Hepatic stellate cell (primary cell): ENCODE measurements around the gene PAN3.

Experiments used
- DNase-seq: peaks from one replicate; pipeline ENCODE4 v3.0.0; 2011; ENCODE audit warnings: low spot score

The PAN3 gene

GRCh38 chr13:28301839-28302238 is 163.5 kb downstream of the PAN3 start:
- no peak for DNase-seq

DNA sequence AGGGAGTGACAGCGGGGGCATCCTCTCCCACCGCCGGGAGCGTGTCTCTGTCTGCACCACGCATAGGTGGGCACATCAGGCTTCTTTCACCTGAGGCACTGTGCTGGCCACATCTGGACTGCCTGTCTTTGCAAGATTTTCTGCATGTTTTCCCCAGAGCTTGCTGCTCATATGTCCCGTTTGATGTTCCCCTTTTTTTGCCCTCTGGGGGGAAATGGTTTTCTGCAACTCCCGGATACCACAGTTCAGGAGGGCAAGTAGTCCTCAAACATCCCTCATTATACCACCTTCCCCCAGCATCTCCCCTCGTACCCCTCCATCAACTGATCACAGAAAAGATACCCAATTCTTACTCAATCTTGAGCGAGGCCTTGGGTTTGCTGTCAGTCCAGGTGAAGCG is 168.0 kb downstream of the PAN3 start:
- DNase-seq = no peak

DNA sequence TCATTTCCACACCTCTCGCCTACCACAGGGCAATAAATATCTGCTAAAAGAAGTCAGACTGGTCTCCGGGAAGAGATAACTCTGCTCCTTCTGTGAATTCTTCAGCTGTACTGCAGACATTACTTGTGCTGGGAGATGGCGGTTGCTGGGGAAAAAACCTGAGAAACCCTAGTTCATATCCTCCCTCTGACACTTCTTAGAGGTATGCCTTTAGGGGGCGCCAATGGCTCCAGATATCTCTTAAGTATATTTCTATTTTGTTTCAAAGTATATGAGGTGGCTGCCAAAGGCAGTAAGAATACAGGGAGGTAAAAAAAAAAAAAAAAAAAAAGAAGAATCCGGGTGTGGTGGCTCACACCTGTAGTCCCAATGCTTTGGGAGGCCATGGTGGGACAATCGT is 175.2 kb downstream of the PAN3 start:
- peak; percentile 30 for DNase-seq

DNA sequence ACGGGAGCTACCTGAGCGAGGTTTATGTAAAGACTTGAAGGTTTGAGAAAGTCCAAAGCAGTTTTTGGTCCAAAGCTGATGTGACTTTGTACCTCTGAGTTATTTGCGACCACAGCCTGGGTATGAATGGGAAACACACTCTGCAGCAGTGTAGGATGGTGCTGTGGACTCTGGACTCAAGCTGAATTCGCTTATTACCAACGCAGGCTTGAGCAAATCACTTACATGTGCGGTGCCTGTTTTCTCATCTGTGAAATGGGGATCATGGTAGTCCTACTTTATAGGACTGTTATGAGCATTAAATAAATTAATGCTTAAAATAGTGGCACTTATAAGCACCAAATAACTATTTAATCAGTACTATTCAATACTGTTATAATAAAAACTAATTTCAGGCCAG is 176.5 kb downstream of the PAN3 start:
- DNase-seq = no peak

GRCh38 chr13:28316129-28316528 is 177.8 kb downstream of the PAN3 start:
- DNase-seq = no peak

GRCh38 chr13:28316836-28317235 is 178.5 kb downstream of the PAN3 start:
- no peak for DNase-seq

- no peak for DNase-seq
Observed at GRCh38 chr13:28318496-28318895, 180.2 kb downstream of the PAN3 start.

DNA sequence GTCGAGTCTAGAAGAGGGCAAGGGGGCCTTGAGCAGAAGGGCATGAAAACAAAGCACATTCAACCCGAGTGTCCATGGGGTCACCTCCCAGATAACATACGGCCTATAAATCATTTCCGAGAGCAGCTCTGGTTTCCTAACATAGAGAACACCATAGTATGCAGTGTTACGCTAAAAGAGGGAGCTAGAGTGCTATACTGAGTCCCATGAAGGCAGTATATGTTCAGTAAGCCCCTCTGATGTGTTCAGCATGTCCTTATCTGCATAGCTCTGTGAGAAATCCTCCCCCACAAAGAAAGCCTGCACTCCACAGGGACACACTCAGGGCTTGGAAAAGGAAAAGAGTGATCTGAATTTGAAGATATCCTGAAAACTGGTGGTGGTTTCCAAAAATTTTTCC is 181.2 kb downstream of the PAN3 start:
- no peak for DNase-seq

DNA sequence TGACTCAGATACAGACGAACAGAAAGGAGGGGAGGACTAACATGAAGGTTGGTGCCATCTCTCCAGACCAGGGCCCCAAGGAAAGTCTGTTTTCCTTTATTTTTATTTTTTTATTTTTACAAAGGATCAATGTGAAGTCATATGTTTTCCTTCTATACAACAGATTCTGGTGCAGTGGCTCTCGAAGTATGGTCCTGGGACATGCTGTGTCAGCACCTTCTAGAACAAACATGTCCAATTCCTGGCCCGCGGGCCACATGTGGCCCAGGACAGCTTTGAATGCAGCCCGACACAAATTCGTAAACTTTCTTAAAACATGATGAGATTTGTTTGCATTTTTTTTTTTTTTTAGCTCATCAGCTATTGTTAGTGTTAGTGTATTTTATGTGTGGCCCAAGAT is 181.9 kb downstream of the PAN3 start:
- DNase-seq = no peak

DNA sequence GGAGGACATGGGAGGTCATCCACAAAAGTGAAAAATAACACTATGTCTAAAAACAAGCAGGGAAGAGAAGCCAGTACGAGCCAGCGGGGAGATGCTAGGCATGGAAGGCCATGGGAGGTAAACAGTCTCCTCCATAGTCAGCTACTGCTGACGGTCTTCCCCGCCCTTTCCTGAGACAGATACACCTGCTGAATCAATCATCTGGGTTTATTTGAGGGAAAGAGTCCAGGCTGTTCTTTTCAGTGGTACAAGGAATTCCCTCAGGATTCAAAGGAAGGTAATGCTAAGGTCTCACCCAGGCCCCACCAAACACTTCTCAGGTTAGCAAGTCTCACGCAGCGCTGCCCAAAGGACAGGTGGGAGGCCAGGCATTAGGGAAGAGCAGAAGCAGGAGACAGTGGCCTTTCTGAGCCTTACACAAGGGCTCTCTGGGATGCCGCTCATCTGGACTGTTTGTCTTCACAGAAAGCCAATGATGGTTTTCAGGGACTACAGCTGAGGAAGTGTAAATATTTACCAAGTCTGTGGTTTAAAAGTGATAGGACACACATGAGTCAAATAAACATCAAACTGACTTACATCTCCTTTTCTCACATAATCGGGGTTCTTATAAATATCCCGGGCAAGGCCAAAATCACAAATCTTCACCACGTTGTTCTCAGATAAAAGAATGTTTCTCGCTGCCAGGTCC is 182.7 kb downstream of the PAN3 start:
- no peak for DNase-seq

- DNase-seq = no peak
Observed at GRCh38 chr13:28321756-28322155, 183.4 kb downstream of the PAN3 start.

DNA sequence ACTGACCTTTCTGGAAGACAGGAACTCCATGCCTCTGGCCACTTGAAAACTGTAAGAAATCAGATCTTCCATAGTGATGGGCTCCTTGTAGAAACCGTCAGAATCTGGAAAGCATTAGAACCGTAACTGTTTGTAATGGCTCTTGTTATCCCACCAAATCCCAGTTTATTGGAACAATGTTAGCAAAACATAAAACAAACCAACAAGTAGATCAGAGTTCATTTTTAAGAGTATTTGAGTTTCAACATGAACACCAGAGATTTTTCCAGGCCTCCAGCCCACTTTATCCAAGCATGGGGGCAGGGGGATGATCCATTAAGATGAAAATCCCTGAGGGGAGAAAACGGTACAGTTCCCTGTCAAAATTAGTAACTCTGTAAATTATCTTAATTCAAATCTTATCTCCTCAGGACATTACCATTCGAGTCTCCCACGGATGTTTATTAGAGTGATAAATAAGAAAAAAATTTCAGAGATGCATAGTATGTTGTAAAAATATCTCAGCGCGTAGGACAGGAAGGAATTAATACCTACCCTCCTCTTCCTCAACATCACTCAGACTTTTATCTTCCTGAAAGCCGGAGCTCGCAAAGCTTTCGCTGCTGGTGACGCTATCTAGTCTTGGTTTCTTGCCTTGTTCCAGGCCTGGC is 184.0 kb downstream of the PAN3 start:
- DNase-seq = no peak

GRCh38 chr13:28324181-28324789 is 185.9 kb downstream of the PAN3 start:
- DNase-seq = peak; percentile 75

DNA sequence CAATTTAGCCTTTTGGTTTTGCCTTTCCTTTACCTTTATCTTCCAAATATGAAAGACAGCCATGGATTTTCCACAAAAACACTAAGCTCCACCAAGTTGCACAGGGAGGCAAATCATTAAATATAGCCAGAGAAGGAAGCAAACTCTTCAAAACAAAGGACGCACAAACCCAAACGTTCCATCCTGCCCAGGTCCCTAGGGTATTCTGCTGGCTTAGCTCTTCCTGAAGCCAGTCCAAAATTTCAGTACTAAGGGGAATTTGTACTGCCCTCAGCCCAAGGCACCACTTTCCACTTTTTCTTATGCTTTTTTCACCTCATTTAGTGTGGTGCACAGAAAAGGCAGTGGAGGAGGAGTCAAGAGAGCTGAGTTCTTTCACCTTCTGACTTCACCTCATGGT is 186.7 kb downstream of the PAN3 start:
- DNase-seq = no peak

DNA sequence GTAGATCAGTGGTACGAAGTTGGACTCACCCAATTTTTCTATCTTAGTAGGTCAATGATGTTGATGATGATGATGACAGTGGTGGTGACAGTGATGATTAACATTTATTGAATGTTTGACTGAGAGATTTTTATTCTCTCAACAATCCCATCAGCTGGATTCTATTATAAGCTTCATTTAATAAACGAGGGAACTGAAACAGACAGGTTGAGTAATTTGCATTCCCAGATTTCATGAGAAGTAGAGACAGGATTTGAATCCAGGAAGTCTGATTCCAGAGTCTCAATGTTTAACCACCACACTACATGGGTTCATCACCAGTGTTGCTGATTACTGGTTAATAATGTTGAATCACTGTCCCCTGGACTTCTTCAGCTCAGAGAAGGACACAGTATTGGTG is 187.7 kb downstream of the PAN3 start:
- DNase-seq = no peak

DNA sequence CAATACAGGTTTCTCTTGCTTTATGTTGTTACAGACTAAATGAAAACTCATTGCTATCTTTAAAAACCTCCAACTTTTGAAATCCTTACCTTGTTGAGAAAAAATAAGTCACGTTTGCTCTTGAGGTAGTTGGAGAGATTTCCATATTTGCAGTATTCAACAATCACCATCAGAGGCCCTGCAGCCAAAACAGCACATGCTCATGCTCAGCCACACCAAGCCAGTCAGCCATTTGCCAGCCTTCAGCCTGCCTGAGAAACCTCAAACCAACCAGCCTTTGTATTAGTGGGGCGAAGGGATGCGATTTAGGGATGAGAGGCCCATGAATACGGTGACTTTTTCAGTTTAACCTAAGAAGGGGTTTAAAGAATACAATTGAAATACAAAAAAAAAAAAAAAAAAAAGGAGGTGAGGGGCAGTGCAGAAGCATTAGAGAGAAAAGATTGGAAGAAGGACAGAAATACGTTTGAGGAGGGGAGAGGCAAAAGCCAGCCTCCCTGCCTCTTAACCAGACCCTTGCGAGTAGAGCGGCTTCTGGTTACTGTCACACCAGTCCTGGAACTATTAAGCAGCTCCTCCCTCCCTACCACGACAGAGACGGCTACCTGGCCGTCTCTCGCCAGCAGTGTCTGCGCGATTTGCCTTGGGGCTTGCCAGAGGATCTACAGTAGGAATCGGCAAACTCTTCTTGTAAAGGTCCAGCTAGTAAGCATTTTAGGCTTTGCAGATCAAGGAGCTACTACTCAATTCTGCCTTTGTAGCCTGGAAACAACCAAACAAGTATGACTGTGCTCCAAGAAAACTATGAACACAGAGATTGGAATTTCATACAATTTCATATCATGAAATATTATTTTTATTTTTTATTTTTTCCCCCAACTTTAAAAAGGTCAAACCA is 189.3 kb downstream of the PAN3 start:
- peak; percentile 53 for DNase-seq

GRCh38 chr13:28328271-28328607 is 189.9 kb downstream of the PAN3 start:
- DNase-seq = no peak

DNA sequence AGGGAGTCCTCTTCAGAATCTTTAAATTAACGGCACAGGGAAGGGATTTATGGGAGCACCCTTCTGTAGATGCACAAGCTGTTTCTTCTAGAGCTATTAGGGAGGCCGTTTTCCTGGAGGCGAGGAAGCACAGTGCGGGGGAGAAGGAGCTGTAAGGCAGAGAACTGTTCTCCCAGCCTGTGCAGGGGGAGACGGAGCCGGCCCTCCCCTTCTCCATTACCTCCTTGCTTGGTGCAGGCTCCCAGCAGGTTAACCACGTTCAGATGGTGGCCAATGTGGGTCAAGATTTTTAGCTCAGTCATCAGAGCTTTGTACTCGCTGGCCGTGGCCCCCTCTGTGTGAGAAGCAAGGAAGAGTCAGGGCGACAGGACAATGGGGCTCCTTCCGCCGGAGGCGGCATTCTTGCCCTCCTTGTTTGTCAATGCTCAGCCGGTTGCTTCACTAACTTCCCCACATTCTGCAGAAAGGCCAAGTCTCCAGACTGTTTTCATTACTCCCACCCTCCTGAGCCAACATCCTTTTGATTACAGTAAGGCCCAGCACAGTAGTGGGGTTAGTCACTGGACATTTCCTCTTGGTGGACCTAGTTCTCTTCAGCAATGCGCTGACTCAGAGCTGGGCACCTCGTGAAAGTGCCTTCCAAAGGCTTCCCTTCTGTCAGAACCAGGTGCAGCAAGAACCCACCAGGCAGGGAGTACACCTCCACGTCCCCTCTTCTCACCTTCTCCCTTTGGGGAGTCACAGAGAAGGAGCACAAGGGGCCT is 191.2 kb downstream of the PAN3 start:
- peak; percentile 90 for DNase-seq

GRCh38 chr13:28333204-28333881 is 195.0 kb downstream of the PAN3 start:
- no peak for DNase-seq

DNA sequence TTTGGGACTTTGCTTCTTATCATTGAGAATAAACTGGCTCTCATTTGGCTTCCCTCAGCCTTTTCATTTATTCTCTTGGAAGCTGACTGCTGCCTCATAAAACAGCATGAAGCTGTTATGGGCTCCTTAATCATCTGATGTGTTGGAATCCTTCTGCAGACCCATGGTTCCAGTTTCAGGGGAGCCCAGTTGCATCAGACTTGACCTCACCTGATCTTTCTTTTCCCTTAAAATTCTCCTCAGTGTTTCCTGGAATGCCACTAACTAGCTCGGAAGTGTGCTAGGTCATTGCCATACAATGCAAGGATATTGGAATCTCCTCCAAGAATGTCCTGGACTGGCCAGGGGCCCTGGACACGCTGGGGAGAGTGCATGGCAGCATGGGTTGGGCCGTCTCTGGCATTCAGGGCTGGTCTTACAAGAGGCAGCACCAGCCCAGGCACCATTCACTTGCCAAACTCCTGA is 197.9 kb downstream of the PAN3 start:
- DNase-seq = no peak
